Measurements from ENCODE around the gene NUMB. TPM values are rescaled to one million over a fixed set of nuclear protein-coding genes. Genes with fewer than 3 reads are reported as not detected.

Gene NUMB
- total and polyA plus RNA-seq, 2 of the 4 experiments (the other 2 are of a cell fraction): 45.9 to 114 TPM

DNA sequence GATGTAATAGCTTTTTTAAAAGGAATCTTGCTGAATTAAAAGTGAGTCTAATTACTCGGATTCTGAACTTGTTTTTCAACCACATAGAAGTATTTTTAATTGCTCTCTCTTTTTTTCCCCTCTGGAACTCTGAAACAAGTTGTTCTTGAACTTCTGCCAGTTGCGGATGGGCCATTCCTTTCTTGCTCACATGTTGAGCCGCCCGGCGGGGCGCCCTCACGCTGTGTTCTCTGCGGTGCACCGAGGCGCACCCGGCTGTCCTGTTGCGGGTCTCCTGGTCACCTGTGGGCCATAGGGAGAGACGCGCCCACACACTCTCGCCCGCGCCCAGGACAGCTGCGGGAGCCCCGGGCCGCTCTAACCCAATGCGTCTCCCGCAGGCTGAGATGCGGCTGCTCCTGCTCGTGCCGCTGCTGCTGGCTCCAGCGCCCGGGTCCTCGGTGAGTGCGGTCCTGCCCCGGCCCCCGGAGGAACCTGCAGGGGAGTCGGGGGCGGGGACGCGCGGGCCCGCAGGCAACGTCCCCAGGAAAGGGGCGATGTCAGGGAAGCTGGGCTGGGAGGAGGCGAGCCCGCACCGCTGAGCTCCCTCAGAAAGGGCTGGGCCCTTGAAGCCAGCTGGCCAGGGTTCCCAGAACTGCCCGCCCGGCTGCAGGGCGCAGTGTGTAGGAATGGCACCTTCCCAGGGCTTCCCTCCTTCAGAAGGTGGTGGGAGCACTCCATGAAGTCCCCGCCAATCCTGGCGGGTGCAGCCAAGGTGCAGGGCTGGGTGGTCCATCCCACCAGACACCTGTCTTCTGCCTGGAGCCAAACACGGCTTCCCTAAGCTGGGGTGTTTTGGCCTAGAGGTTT, 218.7 kb downstream of the NUMB start:
- Histone ChIP-seq H4K5ac (ENCODE audit: low read depth, low read length) (no peak overlapping the region), H2BK20ac (ENCODE audit: low read depth, low read length) (no peak overlapping the region; the same call in 1 of the 2 replicates), H2AFZ (replicated peaks; ENCODE audit: low read length, poor library complexity) (peak overlapping the region; percentile 83), H3K18ac (ENCODE audit: low read depth, low read length) (no peak overlapping the region), H3K9me1 (ENCODE audit: insufficient read depth, low read length) (peaks cover 4% of the 10 kb centered on the region), H2BK5ac (ENCODE audit: low read depth, low read length, poor library complexity, severe bottlenecking) (no peak overlapping the region), H3K79me1 (ENCODE audit: low read depth in 1 of 2, low read length in 2 of 2) (0 out of 4 replicates have a peak, but pooled peaks cover 0 to 4% of the 10 kb centered on the region in 2 experiments), H2AK9ac (replicated peaks; ENCODE audit: low read depth, low read length, poor library complexity) (no peak overlapping the region), H3K14ac (replicated peaks; ENCODE audit: low read depth, low read length) (no peak overlapping the region), H3K4me3 (ENCODE audit: insufficient read depth, low read depth, low read length) (no peak overlapping the region; the same call in 1 of the 2 replicates), H3K4me1 (ENCODE audit: control insufficient read depth, insufficient read depth, low read length) (peaks cover 21% of the 10 kb centered on the region), H3K4ac (ENCODE audit: low read depth, low read length) (no peak overlapping the region), H3K56ac (ENCODE audit: extremely low read depth, insufficient read depth, low read length) (no peak overlapping the region), H3K9ac (ENCODE audit: low read depth, low read length) (no peak overlapping the region), H3K27ac (ENCODE audit: insufficient read depth, low read length) (no peak overlapping the region), H4K91ac (ENCODE audit: insufficient read depth, low read depth, low read length) (no peak overlapping the region), H2AK5ac (ENCODE audit: low read depth, low read length) (peak overlapping the region; percentile 31; the same call in 1 of the 2 replicates), H3K23ac (ENCODE audit: low read depth, low read length) (peak overlapping the region; percentile 7; the same call in 1 of the 2 replicates), H3K4me2 (ENCODE audit: low read depth, low read length) (peak overlapping the region; percentile 23), H4K20me1 (ENCODE audit: insufficient read depth, low read length) (peaks cover 5% of the 10 kb centered on the region; the same call in 1 of the 2 replicates), H3K27me3 (ENCODE audit: control insufficient read depth, insufficient read depth, low read length) (peaks cover 49% of the 10 kb centered on the region), H3K9me3 (ENCODE audit: control insufficient read depth, insufficient read depth, low read length) (peaks cover 2% of the 10 kb centered on the region), H3K36me3 (ENCODE audit: control insufficient read depth, insufficient read depth, low read length) (no peaks in the 10 kb centered on the region), H4K8ac (ENCODE audit: low read depth in 2 of 2, low read length in 2 of 2) (no peak overlapping the region), H2BK15ac (ENCODE audit: low read depth, low read length) (no peak overlapping the region), H2BK120ac (ENCODE audit: low read depth, low read length) (no peak overlapping the region)
- intact Hi-C loops (cut with micrococcal nuclease) (no loop called here), in situ Hi-C loops (cut with MboI; ENCODE audit: low sequenced_read_pairs) (no loop called here), dilution Hi-C loops (cut with HindIII; ENCODE audit: low sequenced_read_pairs, unreplicated experiment) (no loop called here)
- BruUV-seq (replicated peaks): no TSS peak
- CTCF ChIA-PET: interaction anchor here (0.6 kb wide), 1 partner anchor 33 kb away, joined by 3 read pairs; no protein-coding TSS in a partner anchor
- ATAC-seq (ENCODE audit: low read depth): peak; percentile 50
- peak; percentile 49 for DNase-seq
- WGBS, 2 experiments (ENCODE audit: extremely low coverage in 2 of 2, insufficient read length in 1 of 2): 2% methylated on average over 26 of the region's 48 CpGs; no CpG with 5 or more reads in 1 of the 2 experiments
- POLR2A ChIA-PET (ENCODE audit: unreplicated experiment): no interaction called here
- TF ChIP-seq NFE2L2 (IDR thresholded peaks at IDR 0.05; ENCODE audit: low read depth, low read length) (no peak), CEBPB (IDR thresholded peaks at IDR 0.05; ENCODE audit: low read depth, low read length) (no peak), BHLHE40 (IDR thresholded peaks at IDR 0.05; ENCODE audit: low read depth, low read length) (no peak), MXI1 (IDR thresholded peaks at IDR 0.05; ENCODE audit: borderline replicate concordance, low read depth, low read length) (no peak), CHD1 (IDR thresholded peaks at IDR 0.05; ENCODE audit: low read depth, low read length) (no peak), SMC3 (IDR thresholded peaks at IDR 0.05; ENCODE audit: low read depth, low read length) (no peak), RCOR1 (IDR thresholded peaks at IDR 0.05; ENCODE audit: insufficient replicate concordance, low read length) (no peak), FOS (IDR thresholded peaks at IDR 0.05; ENCODE audit: low read depth, low read length) (no peak), MAZ (IDR thresholded peaks at IDR 0.05; ENCODE audit: borderline replicate concordance, low read depth, low read length) (no peak), RFX5 (IDR thresholded peaks at IDR 0.05; ENCODE audit: low read depth, low read length) (no peak), MAFK (IDR thresholded peaks at IDR 0.05; ENCODE audit: low read depth, low read length) (no peak), POLR2A (IDR thresholded peaks at IDR 0.05; ENCODE audit: low read depth, low read length) (no peak), RAD21 (IDR thresholded peaks at IDR 0.05; ENCODE audit: low read length) (no peak)
- TF ChIP-seq, protein P1, sequence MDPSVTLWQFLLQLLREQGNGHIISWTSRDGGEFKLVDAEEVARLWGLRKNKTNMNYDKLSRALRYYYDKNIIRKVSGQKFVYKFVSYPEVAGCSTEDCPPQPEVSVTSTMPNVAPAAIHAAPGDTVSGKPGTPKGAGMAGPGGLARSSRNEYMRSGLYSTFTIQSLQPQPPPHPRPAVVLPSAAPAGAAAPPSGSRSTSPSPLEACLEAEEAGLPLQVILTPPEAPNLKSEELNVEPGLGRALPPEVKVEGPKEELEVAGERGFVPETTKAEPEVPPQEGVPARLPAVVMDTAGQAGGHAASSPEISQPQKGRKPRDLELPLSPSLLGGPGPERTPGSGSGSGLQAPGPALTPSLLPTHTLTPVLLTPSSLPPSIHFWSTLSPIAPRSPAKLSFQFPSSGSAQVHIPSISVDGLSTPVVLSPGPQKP (IDR thresholded peaks at IDR 0.05; ENCODE audit: borderline replicate concordance, low read depth, low read length): no peak
- TF ChIP-seq, protein P2, sequence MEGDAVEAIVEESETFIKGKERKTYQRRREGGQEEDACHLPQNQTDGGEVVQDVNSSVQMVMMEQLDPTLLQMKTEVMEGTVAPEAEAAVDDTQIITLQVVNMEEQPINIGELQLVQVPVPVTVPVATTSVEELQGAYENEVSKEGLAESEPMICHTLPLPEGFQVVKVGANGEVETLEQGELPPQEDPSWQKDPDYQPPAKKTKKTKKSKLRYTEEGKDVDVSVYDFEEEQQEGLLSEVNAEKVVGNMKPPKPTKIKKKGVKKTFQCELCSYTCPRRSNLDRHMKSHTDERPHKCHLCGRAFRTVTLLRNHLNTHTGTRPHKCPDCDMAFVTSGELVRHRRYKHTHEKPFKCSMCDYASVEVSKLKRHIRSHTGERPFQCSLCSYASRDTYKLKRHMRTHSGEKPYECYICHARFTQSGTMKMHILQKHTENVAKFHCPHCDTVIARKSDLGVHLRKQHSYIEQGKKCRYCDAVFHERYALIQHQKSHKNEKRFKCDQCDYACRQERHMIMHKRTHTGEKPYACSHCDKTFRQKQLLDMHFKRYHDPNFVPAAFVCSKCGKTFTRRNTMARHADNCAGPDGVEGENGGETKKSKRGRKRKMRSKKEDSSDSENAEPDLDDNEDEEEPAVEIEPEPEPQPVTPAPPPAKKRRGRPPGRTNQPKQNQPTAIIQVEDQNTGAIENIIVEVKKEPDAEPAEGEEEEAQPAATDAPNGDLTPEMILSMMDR (conservative IDR thresholded peaks at IDR 0.05; ENCODE audit: low read depth, low read length): no peak

Data from IMR-90 (cell line).